CD4-positive, alpha-beta T cell treated with Interleukin-15 for 4 hours (primary cell): ENCODE data around the gene MSX1.
"Not testable (repeated sequence)": the region's sequence is repeated elsewhere in the genome, so short reads cannot be mapped to it uniquely, and the experiment has no call there.

Source experiments
- DNase-seq: peaks from one replicate; pipeline ENCODE4 v3.0.0-alpha.2; 2020; ENCODE audit warnings: low spot score

MSX1 gene

DNA sequence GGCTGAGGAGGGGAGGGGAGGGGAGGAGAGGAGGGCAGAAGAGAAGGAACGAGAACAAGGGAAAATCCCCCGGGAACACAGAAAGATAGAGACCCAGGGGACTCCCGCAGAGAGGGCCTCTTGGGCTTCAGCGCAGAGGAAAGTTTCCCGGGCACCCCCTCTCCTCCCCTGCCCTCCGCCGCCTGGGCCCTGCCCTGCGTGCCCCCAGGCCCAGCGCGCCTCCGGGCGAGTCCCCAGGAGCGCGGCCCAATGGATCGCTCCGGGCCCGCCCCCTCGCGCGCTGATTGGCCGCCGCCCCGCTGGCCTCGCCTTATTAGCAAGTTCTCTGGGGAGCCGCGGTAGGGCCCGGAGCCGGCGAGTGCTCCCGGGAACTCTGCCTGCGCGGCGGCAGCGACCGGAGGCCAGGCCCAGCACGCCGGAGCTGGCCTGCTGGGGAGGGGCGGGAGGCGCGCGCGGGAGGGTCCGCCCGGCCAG lies at the start of gene MSX1:
Gene MSX1 (plus strand): TSS at position 341 of the 474 bp plus-strand sequence. CDS start 235 bp downstream, outside the sequence.
- DNase-seq, result peak; percentile 14

DNA sequence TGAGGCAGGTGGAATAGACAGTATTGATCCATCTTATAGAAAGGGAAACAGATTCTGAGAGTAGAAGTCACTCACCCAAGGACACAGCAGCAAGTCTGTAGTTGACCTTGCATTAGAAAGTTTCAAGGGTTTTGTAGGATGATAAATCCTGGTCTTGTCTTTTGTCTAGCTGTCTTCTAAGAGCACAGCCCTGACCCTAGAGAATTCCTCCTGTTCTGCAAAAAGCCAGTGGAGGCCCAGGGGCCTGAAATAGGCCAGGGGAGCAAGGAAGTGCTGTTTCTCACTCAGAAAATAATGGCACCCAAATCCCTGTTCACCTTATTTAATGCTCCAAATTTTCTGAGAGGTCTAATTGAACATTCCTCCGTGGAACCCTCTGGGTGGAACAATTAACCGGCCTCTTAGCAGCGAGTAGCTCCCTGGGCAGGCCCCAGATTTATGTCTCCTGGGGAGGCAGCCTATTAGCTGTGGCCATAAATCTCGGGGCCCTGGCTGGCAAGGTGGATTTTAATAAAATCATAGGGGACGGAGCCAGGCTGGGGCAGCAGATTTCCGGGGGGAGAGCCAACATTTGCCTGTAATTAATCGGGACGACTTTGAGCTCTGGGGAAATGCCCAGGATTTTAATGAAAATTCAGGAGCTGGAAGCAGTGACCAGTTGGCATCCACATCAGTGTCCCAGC lies 49.2 kb upstream of the MSX1 start:
- DNase-seq, result no peak

DNA sequence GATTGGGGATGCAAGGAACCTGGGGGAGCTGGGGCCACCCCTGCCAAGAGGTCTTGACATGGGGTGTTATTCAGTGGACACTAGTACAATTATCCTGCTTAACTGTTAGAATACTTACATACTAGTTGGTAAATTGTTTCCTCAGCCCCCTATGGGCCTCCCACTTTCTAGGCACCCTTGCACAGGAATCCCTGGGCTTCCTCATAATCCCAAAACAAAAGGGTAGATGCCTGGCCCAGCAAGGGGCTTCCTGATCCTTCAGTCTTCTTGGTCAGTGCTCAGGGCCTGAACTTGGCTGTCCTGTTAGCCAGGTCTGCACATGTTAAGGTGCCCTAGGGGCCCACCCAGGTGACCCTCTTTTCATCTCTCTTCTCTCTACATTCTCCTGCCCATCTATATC lies 48.7 kb upstream of the MSX1 start:
- DNase-seq, result no peak

DNA sequence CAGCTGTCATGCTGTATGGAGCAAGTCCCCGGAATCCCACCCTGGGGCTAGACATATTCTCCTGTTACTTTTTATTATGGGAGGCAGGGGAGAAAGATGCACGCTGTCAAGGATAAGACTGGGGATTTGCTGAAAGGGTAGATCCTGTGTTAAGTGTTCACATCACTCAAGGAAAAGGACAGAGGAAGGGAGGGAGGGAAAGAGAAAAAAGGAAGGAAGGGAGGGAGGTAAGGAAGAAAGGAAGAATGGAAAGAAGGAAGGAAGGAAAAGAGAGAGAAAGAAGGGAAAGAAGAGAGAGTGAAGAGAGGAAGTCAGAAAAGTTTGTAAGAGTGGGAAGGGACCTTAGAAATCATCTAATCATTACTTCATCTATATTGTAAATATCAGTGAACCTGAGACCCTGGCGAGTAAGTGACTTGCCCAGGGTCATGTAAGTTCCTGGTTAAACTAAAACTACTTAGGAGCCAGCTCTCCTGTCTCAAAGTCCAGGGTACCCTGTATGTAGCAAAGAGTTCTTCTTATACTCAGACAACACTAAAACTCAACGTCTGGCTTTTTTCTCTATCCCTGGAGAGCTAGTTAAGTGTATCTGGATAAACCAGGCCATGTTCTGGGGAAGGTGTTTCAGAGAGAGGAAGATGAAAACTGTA lies 47.2 kb upstream of the MSX1 start:
- no peak for DNase-seq

DNA sequence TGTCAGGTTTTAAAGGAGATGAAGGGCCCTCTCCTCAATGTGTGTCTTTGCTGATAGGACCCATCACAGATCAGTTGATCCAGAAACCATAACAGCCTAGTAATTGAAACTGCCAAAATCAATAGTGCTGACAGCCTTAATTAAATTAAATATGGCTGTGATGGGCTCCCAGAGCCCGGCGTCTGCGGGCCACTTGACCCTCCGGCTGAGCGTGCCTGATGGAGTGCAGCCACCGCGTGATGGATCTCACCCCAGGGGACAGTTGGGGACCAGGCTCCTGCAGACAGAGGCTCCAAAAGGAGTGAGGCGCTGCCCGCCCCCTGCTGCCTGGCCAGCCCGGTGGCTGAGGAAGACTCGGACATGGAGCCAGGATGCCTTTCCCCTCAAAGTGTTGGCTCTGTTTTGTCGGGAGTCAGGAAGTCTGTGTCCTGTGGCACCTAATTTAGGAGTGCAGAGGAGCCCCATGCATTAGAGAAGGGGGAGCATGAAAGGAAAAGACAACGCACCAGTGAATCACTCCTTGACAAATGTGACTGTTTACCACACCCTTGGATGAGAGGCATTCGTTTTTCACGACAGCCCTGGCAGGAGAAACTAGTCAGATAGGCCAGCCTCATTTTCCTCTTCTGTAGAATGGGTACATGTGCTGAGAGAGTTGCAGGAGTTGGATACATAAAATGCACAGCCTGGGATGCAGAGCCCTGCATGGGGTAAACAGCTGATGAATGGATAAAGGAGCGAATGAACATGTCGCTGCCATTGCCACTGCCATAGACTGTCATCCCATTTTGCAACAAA lies 40.9 kb upstream of the MSX1 start:
- no peak for DNase-seq

DNA sequence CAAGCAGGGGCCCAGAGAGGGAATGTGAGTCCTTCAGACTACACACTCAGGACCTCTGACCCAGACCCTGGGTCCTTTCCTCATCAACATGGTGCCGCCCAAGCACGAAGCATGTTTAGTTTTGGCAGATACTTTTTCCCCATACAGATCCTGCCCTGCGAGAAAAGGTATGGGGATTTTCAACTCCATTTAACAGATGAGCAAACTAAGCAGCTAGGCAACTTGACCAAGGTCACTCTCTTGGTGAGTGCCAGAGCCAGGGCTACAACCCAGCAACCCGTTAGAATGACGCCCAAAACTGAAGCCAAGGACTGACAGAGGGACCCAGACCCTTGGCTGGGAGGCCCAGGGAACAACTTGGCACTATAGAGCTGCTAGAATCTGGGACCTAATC lies 40.3 kb upstream of the MSX1 start:
- no peak for DNase-seq

DNA sequence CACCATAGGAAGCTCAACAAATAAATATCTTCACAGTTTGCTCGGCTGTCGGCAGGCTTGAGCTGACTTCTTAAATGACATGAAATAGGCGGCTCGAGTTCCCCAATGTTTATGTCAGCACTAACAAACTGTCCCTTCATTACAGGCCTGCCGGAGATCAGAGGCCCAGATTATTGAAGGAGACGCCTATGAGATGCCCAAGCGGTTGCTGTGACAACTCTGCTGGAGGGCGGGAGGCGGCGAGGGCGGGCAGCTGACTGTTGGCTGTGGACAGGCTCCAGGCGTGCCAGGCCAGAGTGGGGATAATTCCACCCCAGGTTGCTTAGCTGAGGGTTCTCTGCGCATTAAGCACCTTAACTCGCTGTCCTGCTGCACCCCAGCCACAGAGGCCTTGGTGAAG lies 39.2 kb upstream of the MSX1 start:
- DNase-seq, result no peak

DNA sequence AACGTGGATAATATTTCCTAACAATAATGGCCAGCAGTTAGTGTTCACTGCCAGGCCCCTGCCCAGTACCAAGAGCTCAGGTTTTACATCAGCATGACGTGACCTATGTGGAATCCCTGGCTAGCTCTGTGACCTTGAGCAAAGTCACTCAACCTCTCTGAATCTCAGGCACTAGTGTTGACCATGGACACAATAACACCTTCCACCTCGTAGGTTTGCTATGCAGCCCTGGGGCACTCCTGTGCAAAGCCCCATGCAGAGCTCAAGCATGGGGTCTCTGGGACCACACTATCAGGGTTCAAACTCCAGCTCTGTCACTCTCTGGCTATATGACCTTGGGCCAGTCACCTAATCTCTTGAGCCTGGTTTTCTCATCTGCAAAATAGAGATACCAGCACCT lies 38.7 kb upstream of the MSX1 start:
- DNase-seq, result no peak

DNA sequence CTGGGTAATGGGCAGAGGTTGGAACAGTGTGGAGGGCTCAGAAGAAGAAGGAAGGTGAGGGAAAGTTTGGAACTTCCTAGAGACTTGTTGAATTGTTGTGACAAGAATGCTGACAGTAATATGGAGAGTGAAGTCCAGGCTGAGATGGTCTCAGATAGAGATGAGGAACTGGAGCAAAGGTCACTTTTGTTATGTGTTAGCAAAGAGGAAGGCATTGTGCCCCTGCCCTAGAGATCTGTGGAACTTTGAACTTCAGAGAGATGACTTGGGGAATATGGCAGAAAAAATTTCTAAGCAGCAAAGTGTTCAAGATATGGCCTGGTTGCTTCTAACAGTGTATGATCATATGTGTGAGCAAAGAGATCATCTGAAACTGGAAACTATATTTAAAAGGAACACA lies 37.9 kb upstream of the MSX1 start:
- no peak for DNase-seq

DNA sequence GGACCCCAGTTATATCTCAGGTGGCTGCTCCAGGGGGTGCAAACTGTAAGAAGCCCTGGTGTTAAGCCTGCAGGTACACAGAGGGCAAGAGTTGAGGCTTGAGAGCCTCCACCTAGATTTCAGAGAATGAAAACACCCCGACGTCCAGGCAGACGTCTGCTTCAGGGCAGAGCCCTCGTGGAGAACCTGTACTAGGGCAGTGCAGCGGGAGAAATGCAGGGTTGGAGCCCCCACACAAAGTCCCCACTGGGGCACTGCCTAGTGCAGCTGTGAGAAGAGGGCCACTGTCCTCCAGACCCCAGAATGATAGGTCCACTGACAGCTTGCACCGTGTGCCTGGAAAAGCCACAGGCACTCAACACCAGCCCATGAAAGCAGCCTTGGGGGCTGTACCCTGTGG lies 37.2 kb upstream of the MSX1 start:
- not testable (repeated sequence) for DNase-seq

DNA sequence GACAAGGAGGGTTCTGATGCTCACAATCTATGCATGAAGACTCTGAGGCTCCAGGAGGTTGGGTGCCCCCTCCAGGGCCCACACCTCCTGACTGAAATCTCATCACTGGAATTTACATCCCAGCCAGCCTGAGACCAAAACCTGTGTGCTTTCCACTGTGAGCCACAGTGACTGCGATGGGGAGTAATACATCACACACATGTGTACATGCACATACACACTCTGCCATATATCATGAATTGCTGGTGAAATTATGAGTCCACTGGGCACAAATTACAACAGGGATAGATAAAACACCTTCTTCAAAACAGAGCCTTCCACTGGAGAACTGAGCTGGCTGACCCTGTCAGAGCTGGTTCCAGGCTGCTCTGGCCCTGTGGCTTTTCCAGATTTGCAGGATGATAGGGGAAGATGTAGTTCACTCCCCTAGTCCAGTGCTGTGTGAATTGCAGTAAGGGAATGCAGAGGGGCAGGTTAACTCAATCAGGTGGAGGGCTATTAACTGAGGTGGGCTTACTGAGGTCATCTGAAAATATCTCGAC lies 35.8 kb upstream of the MSX1 start:
- DNase-seq, result no peak

DNA sequence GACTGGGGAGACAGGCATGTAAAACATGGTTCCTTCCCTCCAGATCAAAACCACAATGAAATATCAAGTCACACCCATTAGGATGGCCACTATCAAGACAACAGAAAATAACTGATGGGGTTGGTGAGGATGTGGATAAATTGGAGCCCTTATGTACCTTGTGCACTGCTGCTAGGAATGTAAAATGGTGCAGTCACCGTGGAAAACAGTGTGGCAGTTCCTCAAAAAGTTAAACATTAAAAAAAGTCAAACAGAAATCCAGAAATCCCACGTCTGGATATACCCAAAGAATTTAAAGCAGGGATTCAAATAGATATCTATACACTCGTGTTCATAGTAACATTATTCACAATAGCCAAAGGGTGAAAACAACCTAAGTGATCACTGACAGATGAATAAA lies 35.2 kb upstream of the MSX1 start:
- no peak for DNase-seq

DNA sequence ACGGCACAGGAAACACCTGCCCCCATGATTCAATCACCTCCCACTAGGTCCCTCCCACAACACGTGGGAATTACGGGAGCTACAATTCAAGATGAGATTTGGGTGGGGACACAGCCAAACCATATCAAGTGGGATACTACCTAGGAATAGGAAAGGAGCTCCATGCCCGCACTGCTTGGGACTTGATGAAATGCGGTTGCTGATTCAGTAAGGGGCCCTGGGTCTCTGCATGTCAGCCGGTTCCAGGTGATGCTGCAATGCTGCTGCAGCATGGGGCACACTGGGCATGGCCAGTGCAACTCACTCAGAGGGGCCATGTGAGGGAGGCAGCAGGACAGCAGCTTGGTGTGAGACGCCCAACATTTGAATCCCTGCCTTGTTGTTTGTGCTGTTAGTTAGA lies 34.0 kb upstream of the MSX1 start:
- no peak for DNase-seq

DNA sequence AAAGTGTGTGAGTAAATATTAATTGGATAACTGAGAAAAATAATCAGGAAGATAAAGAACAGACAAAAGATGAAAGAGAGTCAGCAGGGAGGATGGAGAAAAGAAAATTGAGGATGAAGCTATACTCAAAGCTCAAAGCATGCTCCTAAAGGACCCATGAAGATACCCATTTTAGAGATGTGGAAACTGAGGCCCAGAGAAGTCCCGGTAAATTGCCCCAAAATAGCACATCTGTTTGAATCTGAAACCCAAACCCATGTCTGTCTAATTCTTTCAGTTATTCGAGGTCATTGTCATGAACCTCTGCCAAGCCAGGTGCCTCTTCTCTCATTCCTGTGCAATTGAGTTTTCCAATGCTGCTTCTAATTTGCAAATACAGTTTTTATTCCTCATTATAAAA lies 29.6 kb upstream of the MSX1 start:
- no peak for DNase-seq

DNA sequence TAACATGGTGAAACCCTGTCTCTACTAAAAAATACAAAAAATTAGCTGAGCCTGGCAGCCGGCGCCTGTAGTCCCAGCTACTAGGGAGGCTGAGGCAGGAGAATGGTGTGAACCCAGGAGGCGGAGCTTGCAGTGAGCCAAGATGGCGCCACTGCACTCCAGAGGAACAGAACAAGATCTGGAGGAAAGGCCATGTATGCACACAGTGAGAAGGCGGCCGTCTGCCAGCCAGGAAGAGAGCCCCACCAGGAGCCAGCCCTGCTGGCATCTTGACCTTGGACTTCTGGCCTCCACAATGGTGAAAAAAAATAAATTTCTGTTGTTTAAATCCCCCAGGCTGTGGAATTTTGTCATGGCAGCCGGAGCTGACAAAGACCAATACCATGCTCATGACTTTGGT lies 28.2 kb upstream of the MSX1 start:
- DNase-seq, result no peak

DNA sequence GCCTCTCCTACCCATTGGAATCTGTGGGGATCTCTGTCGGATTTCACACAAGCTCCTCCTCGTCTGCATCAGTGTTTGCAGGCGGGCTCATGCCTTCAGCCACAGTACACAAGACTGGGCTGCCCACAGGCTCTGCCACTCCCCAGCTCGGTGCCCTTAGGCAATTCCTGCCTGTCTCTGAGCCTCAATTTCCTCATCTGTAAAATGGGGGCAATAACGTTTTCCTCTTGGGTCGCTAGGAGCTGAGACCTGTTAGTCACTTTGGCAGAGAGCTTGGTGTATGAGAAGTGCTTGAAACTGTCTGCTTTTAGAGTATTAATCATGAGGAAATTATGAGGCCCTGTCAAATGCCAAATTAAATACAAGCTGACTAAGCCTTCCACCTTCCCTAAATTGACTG lies 27.6 kb upstream of the MSX1 start:
- no peak for DNase-seq

DNA sequence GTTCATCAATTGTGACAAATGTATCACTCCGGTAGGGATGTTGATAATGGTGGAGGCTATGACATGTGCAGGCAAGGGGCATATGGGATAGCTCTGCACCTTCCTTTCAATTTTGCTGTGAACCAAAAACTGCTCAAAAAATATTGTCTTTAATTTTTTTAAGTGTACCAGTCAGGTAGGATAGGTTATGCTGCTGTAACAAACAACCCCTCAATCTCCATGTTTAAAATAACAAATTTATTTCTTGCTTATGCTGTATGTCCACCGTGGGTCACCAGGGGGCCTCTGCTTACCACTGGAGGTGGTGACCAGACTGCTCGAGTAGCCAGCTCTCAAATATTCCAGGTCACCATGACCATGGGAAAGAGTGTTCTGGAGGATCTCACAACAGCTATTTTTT lies 23.4 kb upstream of the MSX1 start:
- DNase-seq, result no peak

DNA sequence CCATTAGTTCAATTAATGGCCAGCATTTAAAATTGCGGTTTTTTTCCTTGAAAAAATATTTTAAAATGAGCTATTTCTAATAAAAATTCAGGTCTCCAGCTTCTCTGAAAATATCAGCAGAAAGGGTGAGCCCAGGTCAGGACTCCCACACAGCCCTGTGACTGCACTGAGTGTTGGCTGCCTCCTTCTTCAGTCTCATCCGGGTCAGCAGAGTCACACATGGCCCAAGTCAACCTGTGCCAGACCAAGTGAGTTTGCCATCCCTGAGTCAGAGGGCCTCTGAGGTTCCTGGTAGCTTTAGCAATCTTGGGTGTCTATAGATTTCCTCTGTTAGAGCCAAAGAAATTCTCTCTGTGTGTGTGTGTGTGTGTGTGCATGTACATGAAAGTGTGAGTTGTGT lies 22.1 kb upstream of the MSX1 start:
- DNase-seq, result no peak

DNA sequence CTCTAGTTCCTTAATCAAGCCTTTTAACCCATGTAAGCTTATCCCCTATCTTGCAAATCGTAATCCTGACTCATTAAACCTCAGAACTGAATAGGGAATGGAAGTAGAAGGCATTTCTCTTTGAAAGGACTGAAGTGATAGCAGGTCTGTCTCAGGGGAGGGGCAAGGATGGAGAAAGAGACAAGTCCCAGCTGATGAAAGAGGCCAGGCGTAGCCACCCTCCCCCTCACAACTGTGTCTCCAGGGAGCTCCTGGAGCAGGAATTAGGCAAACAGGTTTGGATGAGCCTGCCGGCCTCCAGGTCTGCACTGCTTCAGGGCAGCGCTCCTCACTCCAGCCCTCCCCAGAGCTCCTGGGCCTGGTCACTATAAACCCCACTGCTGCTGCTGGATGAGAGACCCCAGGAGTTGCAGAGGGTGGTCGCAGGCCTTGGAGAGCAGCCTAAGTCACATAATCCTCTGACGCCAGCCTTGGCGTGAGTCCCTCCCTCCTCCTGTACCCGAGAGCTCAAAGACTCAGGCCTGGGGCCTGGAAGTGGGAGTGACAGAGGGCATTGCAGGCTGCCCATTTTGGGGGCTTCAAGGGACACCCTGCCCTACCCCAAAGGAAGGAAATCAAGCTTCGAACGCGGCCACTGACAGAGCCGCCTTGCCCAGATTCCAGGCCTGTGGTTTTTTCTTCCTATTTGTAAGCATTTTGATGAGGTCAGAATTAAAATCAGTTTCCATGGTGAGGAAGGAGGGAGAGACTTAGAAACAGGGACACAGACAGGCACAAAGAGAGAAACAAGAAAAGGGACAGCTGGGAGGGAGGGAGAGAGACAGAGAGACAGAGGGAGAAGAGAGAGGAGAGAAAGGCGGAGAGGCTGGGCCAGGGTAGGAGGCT lies 21.2 kb upstream of the MSX1 start:
- DNase-seq, result no peak

DNA sequence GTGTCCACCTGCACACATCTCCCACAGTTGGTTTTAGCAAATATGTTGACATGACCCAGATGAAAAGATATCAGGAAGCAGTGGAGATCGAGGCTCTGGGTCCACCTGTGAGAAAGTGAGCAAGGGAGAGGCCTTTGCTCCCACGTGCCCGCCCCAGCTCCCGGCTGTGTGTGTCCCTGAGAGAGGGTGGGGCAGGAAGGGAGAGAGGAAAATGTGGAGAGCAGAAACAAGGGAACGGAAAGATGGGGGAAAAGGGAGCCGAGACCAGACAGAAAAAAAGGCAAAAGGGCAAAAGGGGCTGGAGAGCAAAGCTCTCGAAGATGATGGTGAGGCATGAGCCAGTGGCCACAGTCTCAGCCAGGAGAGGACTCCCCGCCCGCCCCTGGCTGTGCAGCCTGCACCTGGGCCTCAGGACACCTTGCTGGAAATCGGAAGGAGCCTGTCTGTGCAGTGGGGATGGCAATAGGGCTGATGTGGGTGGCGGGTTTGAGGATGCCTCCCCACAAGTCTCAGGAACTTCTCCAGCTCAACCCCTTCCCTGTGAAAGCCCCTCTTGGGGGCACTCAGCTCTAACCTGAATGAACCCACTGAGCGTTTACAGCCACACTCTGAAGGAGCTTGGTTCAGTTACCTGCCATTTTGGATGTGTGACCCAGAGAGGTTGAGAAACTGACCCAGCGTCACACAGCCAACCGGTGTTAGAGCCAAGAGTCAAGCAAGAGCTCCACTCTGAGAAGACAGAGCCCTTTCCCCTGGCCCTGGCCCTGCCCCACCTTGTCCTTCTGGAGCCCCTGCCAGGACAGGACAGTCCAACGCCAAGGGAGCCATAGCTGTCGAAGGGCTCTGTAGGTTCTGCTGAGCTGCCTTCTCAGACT lies 20.3 kb upstream of the MSX1 start:
- DNase-seq, result no peak

DNA sequence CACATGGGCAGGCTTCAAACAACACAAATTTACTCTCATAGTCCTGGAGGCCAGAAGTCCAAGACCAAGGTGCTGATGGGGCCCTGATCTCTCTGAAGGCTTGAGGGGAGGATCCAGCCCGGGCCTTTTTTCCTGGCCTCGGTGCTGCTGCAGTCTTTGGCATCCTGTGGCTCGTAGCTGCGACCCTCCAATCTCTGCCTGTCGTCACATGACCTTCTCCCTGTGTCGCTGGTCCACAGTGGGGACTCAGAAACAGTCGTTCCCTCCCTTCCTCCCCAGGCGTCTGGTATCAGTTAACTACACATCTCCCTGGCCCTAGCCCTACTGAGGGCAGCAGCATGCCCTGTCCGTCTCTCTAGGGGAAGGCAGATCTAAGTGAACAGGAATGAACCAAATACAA lies 19.1 kb upstream of the MSX1 start:
- DNase-seq, result no peak
